Measurements from ENCODE around the gene FALEC.

- TF ChIP-seq CTCF (IDR thresholded peaks at IDR 0.05) = no peak
- no peak for TF ChIP-seq POLR2A (IDR thresholded peaks at IDR 0.05)
Measured at GRCh38 chr1:150578272-150579109, 62.9 kb downstream of the FALEC start.

Data from right lobe of liver (tissue), 4 donors.